ENCODE data around the gene RBM4B. TPM values are rescaled to one million over a fixed set of nuclear protein-coding genes. Genes with fewer than 3 reads are reported as not detected.
A peak's percentile ranks its signal among the peaks of the same experiment; 100 is the strongest.

RBM4B gene
- total and polyA plus RNA-seq, 2 of the 13 experiments (the other 11 are each of a cell fraction or from before 2014, with no cell fraction given), result 25.8 to 32.4 TPM

DNA sequence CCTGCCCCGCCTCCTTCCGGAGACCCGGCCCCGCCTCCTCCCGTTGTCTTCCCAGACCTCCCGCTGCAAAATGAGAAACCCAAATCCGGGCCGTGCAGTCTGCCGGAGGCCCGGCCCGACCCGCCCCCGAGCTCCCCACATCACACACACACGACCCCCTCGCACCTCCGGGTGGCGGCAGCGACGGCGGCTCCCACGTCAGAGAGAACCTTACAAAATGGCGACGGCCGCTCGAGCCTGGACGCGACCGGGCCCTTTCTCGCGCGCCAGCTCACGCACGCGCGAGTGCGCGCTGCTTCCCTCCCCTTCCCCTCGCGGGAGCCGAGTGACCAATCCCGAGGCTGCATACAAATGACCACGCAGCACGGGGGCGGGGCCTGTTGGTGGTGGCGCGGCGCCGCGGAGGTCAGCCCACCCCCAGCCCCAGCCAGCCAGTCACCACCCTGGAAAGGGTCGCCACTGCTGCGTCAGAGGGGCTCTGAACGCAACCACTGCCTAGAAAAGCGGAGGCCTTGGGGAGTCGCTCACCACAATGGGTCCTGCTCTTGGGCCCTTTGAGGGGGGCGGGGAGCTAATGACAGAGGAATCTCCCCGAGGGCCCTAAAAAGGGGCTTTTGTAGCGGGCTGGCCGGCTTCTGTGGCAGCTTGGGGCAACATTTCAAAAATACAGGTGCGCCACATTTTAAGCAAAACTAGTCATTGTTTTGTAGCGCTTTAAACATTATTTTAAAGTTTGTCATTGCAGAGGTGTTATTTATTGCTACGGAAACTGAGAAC, at the start of gene RBM4B (continued):
- TF ChIP-seq, protein P1, sequence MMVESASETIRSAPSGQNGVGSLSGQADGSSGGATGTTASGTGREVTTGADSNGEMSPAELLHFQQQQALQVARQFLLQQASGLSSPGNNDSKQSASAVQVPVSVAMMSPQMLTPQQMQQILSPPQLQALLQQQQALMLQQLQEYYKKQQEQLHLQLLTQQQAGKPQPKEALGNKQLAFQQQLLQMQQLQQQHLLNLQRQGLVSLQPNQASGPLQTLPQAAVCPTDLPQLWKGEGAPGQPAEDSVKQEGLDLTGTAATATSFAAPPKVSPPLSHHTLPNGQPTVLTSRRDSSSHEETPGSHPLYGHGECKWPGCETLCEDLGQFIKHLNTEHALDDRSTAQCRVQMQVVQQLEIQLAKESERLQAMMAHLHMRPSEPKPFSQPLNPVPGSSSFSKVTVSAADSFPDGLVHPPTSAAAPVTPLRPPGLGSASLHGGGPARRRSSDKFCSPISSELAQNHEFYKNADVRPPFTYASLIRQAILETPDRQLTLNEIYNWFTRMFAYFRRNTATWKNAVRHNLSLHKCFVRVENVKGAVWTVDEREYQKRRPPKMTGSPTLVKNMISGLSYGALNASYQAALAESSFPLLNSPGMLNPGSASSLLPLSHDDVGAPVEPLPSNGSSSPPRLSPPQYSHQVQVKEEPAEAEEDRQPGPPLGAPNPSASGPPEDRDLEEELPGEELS (CRISPR knock-in tag; IDR thresholded peaks at IDR 0.05), result no peak; the same call in 1 of the 2 replicates
- TF ChIP-seq CCDC6 (CRISPR knock-in tag; IDR thresholded peaks at IDR 0.05) (peak; percentile 72; the same call in 1 of the 2 replicates), YEATS2 (CRISPR knock-in tag; IDR thresholded peaks at IDR 0.05; ENCODE audit: borderline replicate concordance) (peak; percentile 85), RFX3 (CRISPR knock-in tag; IDR thresholded peaks at IDR 0.05) (no peak), SRSF9 (IDR thresholded peaks at IDR 0.05; ENCODE audit: borderline replicate concordance, insufficient read depth, low read depth, low read length, poor library complexity, severe bottlenecking) (no peak), YEATS4 (CRISPR knock-in tag; IDR thresholded peaks at IDR 0.05; ENCODE audit: borderline replicate concordance) (peak; percentile 66; the same call in 1 of the 2 replicates), ADNP (CRISPR knock-in tag; IDR thresholded peaks at IDR 0.05) (no peak), MAFF (IDR thresholded peaks at IDR 0.05; ENCODE audit: low read depth, low read length) (no peak), MIER2 (CRISPR knock-in tag; IDR thresholded peaks at IDR 0.05) (no peak), PAF1 (CRISPR knock-in tag; IDR thresholded peaks at IDR 0.05) (no peak), GATAD2A (CRISPR knock-in tag; IDR thresholded peaks at IDR 0.05) (peak; percentile 30; the same call in 1 of the 2 replicates), MTF1 (CRISPR knock-in tag; IDR thresholded peaks at IDR 0.05) (no peak), KMT2A (CRISPR knock-in tag; IDR thresholded peaks at IDR 0.05) (peak; percentile 39), ZNF34 (CRISPR knock-in tag; IDR thresholded peaks at IDR 0.05; ENCODE audit: borderline replicate concordance) (no peak), RXRB (CRISPR knock-in tag; IDR thresholded peaks at IDR 0.05; ENCODE audit: borderline replicate concordance) (peak; percentile 41; the same call in 1 of the 2 replicates), CBX1 (IDR thresholded peaks at IDR 0.05; ENCODE audit: low read depth) (no peak), ZNF343 (CRISPR knock-in tag; IDR thresholded peaks at IDR 0.05) (0 out of 2 replicates have a peak, but pooled peaks have one; percentile 17), ZNF775 (CRISPR knock-in tag; IDR thresholded peaks at IDR 0.05; ENCODE audit: borderline replicate concordance) (no peak)
- TF ChIP-seq, protein P2, sequence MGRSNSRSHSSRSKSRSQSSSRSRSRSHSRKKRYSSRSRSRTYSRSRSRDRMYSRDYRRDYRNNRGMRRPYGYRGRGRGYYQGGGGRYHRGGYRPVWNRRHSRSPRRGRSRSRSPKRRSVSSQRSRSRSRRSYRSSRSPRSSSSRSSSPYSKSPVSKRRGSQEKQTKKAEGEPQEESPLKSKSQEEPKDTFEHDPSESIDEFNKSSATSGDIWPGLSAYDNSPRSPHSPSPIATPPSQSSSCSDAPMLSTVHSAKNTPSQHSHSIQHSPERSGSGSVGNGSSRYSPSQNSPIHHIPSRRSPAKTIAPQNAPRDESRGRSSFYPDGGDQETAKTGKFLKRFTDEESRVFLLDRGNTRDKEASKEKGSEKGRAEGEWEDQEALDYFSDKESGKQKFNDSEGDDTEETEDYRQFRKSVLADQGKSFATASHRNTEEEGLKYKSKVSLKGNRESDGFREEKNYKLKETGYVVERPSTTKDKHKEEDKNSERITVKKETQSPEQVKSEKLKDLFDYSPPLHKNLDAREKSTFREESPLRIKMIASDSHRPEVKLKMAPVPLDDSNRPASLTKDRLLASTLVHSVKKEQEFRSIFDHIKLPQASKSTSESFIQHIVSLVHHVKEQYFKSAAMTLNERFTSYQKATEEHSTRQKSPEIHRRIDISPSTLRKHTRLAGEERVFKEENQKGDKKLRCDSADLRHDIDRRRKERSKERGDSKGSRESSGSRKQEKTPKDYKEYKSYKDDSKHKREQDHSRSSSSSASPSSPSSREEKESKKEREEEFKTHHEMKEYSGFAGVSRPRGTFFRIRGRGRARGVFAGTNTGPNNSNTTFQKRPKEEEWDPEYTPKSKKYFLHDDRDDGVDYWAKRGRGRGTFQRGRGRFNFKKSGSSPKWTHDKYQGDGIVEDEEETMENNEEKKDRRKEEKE (IDR thresholded peaks at IDR 0.05), result no peak
- TF ChIP-seq, protein P3, sequence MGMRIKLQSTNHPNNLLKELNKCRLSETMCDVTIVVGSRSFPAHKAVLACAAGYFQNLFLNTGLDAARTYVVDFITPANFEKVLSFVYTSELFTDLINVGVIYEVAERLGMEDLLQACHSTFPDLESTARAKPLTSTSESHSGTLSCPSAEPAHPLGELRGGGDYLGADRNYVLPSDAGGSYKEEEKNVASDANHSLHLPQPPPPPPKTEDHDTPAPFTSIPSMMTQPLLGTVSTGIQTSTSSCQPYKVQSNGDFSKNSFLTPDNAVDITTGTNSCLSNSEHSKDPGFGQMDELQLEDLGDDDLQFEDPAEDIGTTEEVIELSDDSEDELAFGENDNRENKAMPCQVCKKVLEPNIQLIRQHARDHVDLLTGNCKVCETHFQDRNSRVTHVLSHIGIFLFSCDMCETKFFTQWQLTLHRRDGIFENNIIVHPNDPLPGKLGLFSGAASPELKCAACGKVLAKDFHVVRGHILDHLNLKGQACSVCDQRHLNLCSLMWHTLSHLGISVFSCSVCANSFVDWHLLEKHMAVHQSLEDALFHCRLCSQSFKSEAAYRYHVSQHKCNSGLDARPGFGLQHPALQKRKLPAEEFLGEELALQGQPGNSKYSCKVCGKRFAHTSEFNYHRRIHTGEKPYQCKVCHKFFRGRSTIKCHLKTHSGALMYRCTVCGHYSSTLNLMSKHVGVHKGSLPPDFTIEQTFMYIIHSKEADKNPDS (CRISPR knock-in tag; IDR thresholded peaks at IDR 0.05), result no peak
- TF ChIP-seq, protein P4, sequence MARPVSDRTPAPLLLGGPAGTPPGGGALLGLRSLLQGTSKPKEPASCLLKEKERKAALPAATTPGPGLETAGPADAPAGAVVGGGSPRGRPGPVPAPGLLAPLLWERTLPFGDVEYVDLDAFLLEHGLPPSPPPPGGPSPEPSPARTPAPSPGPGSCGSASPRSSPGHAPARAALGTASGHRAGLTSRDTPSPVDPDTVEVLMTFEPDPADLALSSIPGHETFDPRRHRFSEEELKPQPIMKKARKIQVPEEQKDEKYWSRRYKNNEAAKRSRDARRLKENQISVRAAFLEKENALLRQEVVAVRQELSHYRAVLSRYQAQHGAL (CRISPR knock-in tag; IDR thresholded peaks at IDR 0.05; ENCODE audit: not compliant biosample characterization), result no peak

Data from HepG2 (cell line).